Liver (tissue), 9 donors: Measurements from ENCODE around the gene FARSA. TPM values are rescaled to one million over a fixed set of nuclear protein-coding genes. Genes with fewer than 3 reads are reported as not detected.

Experiments
- DNase-seq: peaks from one replicate; pipeline ENCODE4 v3.0.0-alpha.2; 2017; ENCODE audit warnings: low spot score
- H3K27ac ChIP-seq, 2 donors: one replicate each; pipeline ENCODE4 v1.7.0; 2013; ENCODE audit warnings: inconsistent platforms in 2 of 2, low read length in 2 of 2, control low read depth in 1 of 2, low read depth in 1 of 2, mild to moderate bottlenecking in 1 of 2
- H3K27me3 ChIP-seq, 4 donors: one replicate each; pipeline versions ENCODE4 v1.6.1 to v1.7.0; 2013; ENCODE audit warnings: low read length in 3 of 4, inconsistent platforms in 1 of 4, mild to moderate bottlenecking in 1 of 4, moderate library complexity in 1 of 4; ENCODE audit not compliant: control insufficient read depth in 4 of 4, insufficient read depth in 4 of 4
- H3K36me3 ChIP-seq, 4 donors: one replicate each; pipeline versions ENCODE4 v1.6.1 to v1.7.0; 2013; ENCODE audit warnings: low read length in 3 of 4, mild to moderate bottlenecking in 3 of 4, low read depth in 1 of 4, moderate library complexity in 1 of 4; ENCODE audit not compliant: control insufficient read depth in 4 of 4, insufficient read depth in 3 of 4
- H3K4me1 ChIP-seq, 4 donors: one replicate each; pipeline versions ENCODE4 v1.6.1 to v1.7.0; 2013; ENCODE audit warnings: low read length in 3 of 4, mild to moderate bottlenecking in 3 of 4, moderate library complexity in 1 of 4; ENCODE audit not compliant: control insufficient read depth in 4 of 4, insufficient read depth in 4 of 4
- H3K4me3 ChIP-seq, 3 donors: one replicate each; pipeline versions ENCODE4 v1.6.1 to v1.7.0; 2013; ENCODE audit warnings: low read length in 3 of 3, control low read depth in 1 of 3, low read depth in 1 of 3, mild to moderate bottlenecking in 1 of 3
- H3K9ac ChIP-seq, 2 donors: one replicate each; pipeline ENCODE4 v1.7.0; 2013; ENCODE audit warnings: low read length in 2 of 2, mild to moderate bottlenecking in 2 of 2, moderate library complexity in 2 of 2, control low read depth in 1 of 2, low read depth in 1 of 2
- H3K9me3 ChIP-seq, 4 donors: one replicate each; pipeline versions ENCODE4 v1.6.1 to v1.7.0; 2013; ENCODE audit warnings: low read length in 3 of 4; ENCODE audit not compliant: control insufficient read depth in 4 of 4
- EGR1 ChIP-seq, 2 donors: IDR thresholded peaks; 2 replicates each; pipeline ENCODE4 v1.6.1; 2016 to 2018; ENCODE audit warnings: antibody characterized with exemption in 2 of 2, low read depth in 2 of 2
- FOXA1 ChIP-seq: IDR thresholded peaks from 2 replicates; pipeline ENCODE4 v1.6.1; 2016; ENCODE audit warnings: antibody characterized with exemption
- FOXA2 ChIP-seq: IDR thresholded peaks from 2 replicates; pipeline ENCODE4 v1.6.1; 2016; ENCODE audit warnings: antibody characterized with exemption
- GABPA ChIP-seq, 2 donors: IDR thresholded peaks in 1 of 2; conservative IDR thresholded peaks in 1 of 2; 2 replicates each; pipeline ENCODE4 v1.6.1; 2016; ENCODE audit warnings: antibody characterized with exemption in 2 of 2, mild to moderate bottlenecking in 1 of 2, moderate library complexity in 1 of 2
- HNF4A ChIP-seq, 2 donors: conservative IDR thresholded peaks; 2 replicates each; pipeline ENCODE4 v1.6.1; 2016; ENCODE audit warnings: antibody characterized with exemption in 2 of 2, mild to moderate bottlenecking in 2 of 2
- HNF4G ChIP-seq: IDR thresholded peaks from 2 replicates; pipeline ENCODE4 v1.6.1; 2016; ENCODE audit warnings: antibody characterized with exemption
- JUND ChIP-seq, 2 donors: IDR thresholded peaks; 2 replicates each; pipeline ENCODE4 v1.6.1; 2016; ENCODE audit warnings: antibody characterized with exemption in 2 of 2
- NR2F2 ChIP-seq: IDR thresholded peaks from 2 replicates; pipeline ENCODE4 v1.6.1; 2016; ENCODE audit warnings: antibody characterized with exemption
- RAD21 ChIP-seq, 2 donors: IDR thresholded peaks; 2 replicates each; pipeline ENCODE4 v1.6.1; 2016; ENCODE audit warnings: antibody characterized with exemption in 2 of 2, mild to moderate bottlenecking in 2 of 2
- RXRA ChIP-seq, 2 donors: IDR thresholded peaks; 2 replicates each; pipeline ENCODE4 v1.6.1; 2017 to 2018; ENCODE audit warnings: antibody characterized with exemption in 2 of 2, mild to moderate bottlenecking in 1 of 2
- SP1 ChIP-seq: IDR thresholded peaks from 2 replicates; pipeline ENCODE4 v1.6.1; 2018; ENCODE audit warnings: antibody characterized with exemption, mild to moderate bottlenecking
- YY1 ChIP-seq: IDR thresholded peaks from 2 replicates; pipeline ENCODE4 v1.6.1; 2016; ENCODE audit warnings: antibody characterized with exemption, mild to moderate bottlenecking
- WGBS: extraction: QIAGEN DNeasy Blood & Tissue Kit; methylation state at CpG from one replicate; pipeline ENCODE4 v1.1.7; 2013; 5-methylcytosine and 5-hydroxymethylcytosine counted together
- polyA plus RNA-seq, 2 donors: library from polyadenylated mRNA; stranded (reverse) in 1 of 2; unstranded in 1 of 2; fragments of 200-250 nt in 1 of 2; fragments of >200 nt in 1 of 2; fragmentation: Nextera tagmentation in 1 of 2; extraction: Ambion mirVana in 1 of 2; gene quantifications; one replicate each; pipeline versions ENCODE4 v1.2.1 to v1.2.3, GENCODE V29; 2013 to 2015
- total RNA-seq, 2 donors: library from RNA; depleted of rRNA; stranded (reverse); fragments of >200 nt; gene quantifications; one replicate each; pipeline ENCODE4 v1.2.3, GENCODE V29; 2014
- TF ChIP-seq, protein P1 (sequence below): IDR thresholded peaks from 2 replicates; pipeline ENCODE4 v1.6.1; 2016; ENCODE audit warnings: antibody characterized with exemption
- TF ChIP-seq, protein P2 (sequence below): fragments of 150-350 bp; IDR thresholded peaks from 2 replicates; pipeline ENCODE4 v1.5.1; 2017; ENCODE audit warnings: improper control_type of control experiment, low read depth, low read length; ENCODE audit not compliant: missing input control
- TF ChIP-seq, protein P3 (sequence below): IDR thresholded peaks from 2 replicates; pipeline ENCODE4 v1.6.1; 2016; ENCODE audit warnings: antibody characterized with exemption
- TF ChIP-seq, protein P4 (sequence below): IDR thresholded peaks from 2 replicates; pipeline ENCODE4 v1.6.1; 2016; ENCODE audit warnings: antibody characterized with exemption
- donor health status: healthy.
- donor health status: healthy.
- donor health status: healthy.
- donor health status: healthy.
- donor health status: healthy.

FARSA gene
- total and polyA plus RNA-seq, 4 donors, result 29.8 to 50.1 (median 34.3) TPM

DNA sequence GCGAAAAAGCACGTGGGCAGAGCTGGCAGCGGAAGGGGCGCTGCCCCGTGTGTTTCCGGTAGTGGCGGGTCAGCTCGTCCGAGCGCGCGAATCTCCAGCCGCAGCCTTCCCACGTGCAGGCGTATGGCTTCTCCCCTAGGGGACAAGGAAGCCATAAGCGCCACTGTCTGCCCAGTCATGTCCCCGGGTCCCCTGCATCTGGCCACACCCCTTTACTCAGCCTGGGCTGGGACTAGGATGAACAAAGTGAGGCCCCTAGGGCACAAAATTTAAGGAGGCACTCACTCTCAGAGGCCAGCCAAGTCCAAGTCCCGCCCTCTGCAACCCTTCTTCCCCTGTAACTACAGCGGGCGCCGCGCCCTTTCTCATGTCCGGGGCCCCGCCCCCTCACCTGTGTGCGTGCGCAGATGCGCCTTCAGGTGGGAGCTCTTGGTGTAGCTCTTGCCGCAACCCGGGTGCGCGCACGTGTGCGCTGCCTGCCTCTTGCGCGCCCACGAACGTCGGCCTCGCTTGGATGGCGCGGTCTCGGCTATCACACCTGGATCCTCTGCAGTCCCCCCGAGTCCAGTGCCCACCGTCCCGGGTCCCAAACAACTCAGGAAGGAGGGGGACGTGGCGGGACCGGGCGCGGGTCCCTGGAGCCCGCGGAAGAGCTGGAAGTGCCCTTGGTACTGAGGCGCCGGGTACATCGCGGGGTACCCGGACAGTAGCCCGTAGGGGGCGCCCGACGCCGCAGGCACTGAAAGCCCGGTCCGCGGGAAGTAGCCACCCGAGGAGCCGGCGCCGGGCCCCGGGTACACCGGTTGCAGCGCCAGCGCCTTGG is 48.4 kb downstream of the FARSA start:
- Histone ChIP-seq H3K4me1 (peaks cover 2 to 22% (median 9%) of the 10 kb centered on the region in 4 donors), H3K27me3 (peaks cover 0 to 6% (median 0%) of the 10 kb centered on the region in 4 donors), H3K27ac (no peak overlapping the region), H3K36me3 (no peaks in the 10 kb centered on the region), H3K9ac (no peak overlapping the region), H3K4me3 (peak overlapping the region in 1 of 3 donors; percentile 46), H3K9me3 (peaks cover 5 to 21% (median 12%) of the 10 kb centered on the region in 4 donors)
- 6% methylated on average over 73 of the region's 73 CpGs for WGBS
- DNase-seq, result peak; percentile 85
- TF ChIP-seq, protein P1, sequence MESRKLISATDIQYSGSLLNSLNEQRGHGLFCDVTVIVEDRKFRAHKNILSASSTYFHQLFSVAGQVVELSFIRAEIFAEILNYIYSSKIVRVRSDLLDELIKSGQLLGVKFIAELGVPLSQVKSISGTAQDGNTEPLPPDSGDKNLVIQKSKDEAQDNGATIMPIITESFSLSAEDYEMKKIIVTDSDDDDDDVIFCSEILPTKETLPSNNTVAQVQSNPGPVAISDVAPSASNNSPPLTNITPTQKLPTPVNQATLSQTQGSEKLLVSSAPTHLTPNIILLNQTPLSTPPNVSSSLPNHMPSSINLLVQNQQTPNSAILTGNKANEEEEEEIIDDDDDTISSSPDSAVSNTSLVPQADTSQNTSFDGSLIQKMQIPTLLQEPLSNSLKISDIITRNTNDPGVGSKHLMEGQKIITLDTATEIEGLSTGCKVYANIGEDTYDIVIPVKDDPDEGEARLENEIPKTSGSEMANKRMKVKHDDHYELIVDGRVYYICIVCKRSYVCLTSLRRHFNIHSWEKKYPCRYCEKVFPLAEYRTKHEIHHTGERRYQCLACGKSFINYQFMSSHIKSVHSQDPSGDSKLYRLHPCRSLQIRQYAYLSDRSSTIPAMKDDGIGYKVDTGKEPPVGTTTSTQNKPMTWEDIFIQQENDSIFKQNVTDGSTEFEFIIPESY, result no peak
- TF ChIP-seq GABPA (IDR thresholded peaks at IDR 0.05 in 1 of 2, conservative IDR thresholded peaks at IDR 0.05 in 1 of 2) (no peak), YY1 (no peak), RAD21 (IDR thresholded peaks at IDR 0.05) (peak; percentile 42 to 66), EGR1 (IDR thresholded peaks at IDR 0.05; ENCODE audit: low read depth in 2 of 2) (no peak), JUND (IDR thresholded peaks at IDR 0.05) (no peak), FOXA1 (no peak), HNF4G (no peak)
- TF ChIP-seq, protein P2, sequence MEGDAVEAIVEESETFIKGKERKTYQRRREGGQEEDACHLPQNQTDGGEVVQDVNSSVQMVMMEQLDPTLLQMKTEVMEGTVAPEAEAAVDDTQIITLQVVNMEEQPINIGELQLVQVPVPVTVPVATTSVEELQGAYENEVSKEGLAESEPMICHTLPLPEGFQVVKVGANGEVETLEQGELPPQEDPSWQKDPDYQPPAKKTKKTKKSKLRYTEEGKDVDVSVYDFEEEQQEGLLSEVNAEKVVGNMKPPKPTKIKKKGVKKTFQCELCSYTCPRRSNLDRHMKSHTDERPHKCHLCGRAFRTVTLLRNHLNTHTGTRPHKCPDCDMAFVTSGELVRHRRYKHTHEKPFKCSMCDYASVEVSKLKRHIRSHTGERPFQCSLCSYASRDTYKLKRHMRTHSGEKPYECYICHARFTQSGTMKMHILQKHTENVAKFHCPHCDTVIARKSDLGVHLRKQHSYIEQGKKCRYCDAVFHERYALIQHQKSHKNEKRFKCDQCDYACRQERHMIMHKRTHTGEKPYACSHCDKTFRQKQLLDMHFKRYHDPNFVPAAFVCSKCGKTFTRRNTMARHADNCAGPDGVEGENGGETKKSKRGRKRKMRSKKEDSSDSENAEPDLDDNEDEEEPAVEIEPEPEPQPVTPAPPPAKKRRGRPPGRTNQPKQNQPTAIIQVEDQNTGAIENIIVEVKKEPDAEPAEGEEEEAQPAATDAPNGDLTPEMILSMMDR, result peak; percentile 32

DNA sequence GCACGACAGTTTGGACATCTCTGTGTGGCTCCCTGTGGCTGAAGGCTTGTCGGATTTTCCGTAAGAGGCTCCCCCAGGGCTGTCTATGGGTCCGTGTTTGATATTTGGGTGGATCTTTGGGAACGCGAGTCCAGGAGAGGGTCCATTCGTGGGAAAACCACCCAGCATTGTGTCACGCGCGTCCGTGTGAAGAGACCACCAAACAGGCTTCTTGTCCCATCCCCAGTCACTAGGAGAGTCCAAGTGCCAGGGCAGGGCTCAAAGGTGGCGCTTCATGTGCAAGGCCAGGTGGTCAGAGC is 48.9 kb downstream of the FARSA start:
- no peak overlapping the region for H3K4me3 ChIP-seq
- peaks cover 2 to 23% (median 9%) of the 10 kb centered on the region in 4 donors for H3K4me1 ChIP-seq
- no peak overlapping the region for H3K9ac ChIP-seq

DNA sequence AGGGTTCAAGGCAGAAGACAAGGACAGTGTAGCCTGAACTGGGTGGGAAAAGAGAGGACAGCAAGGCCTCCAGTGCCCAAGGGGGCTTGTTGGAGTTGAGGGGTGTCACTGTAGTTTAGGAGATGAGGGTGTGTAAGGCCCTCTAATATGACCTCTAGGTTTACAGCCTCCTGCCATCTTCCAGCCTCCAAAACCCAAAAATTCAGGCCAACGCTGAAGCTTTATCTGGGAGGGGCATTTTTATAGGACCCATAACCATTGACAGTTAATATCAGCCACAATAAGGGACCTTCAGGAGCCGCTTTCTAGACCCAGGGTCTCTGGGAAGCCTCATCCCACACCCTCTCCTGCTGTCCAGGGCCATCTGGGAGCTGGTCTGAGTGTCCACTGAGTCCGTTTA is 49.3 kb downstream of the FARSA start:
- H3K4me1 ChIP-seq, result peaks cover 2 to 23% (median 9%) of the 10 kb centered on the region in 4 donors
- DNase-seq, result no peak
- 95% methylated on average over 3 of the region's 3 CpGs for WGBS
- H3K36me3 ChIP-seq, result no peaks in the 10 kb centered on the region
- H3K27ac ChIP-seq, result no peak overlapping the region
- peaks cover 5 to 21% (median 12%) of the 10 kb centered on the region in 4 donors for H3K9me3 ChIP-seq
- TF ChIP-seq NR2F2 (no peak), SP1 (no peak), EGR1 (IDR thresholded peaks at IDR 0.05; ENCODE audit: low read depth in 2 of 2) (no peak), RXRA (IDR thresholded peaks at IDR 0.05) (no peak), HNF4A (conservative IDR thresholded peaks at IDR 0.05) (no peak), HNF4G (no peak), JUND (IDR thresholded peaks at IDR 0.05) (no peak), RAD21 (IDR thresholded peaks at IDR 0.05) (no peak)
- TF ChIP-seq, protein P3, sequence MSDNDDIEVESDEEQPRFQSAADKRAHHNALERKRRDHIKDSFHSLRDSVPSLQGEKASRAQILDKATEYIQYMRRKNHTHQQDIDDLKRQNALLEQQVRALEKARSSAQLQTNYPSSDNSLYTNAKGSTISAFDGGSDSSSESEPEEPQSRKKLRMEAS, result no peak
- TF ChIP-seq, protein P2, result no peak
- TF ChIP-seq, protein P4, sequence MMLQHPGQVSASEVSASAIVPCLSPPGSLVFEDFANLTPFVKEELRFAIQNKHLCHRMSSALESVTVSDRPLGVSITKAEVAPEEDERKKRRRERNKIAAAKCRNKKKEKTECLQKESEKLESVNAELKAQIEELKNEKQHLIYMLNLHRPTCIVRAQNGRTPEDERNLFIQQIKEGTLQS, result no peak
- TF ChIP-seq, protein P1, result no peak
- H3K27me3 ChIP-seq, result peaks cover 0 to 6% (median 0%) of the 10 kb centered on the region in 4 donors
- H3K4me3 ChIP-seq, result no peak overlapping the region
- H3K9ac ChIP-seq, result no peak overlapping the region

More for the DNA sequence above, 48.9 kb downstream of the FARSA start:
- Histone ChIP-seq H3K27ac (no peak overlapping the region), H3K36me3 (no peaks in the 10 kb centered on the region), H3K27me3 (peaks cover 0 to 6% (median 0%) of the 10 kb centered on the region in 4 donors), H3K9me3 (peaks cover 5 to 21% (median 12%) of the 10 kb centered on the region in 4 donors)
- TF ChIP-seq FOXA2 (no peak), HNF4A (conservative IDR thresholded peaks at IDR 0.05) (no peak)
- no peak for DNase-seq
- WGBS, result 69% methylated on average over 12 of the region's 12 CpGs
